Measurements from ENCODE around the gene CTBP1.

CTBP1 gene

GRCh38 chr4:1171311-1172227, 77.4 kb downstream of the CTBP1 start:
- no peak for DNase-seq

GRCh38 chr4:1170976-1171310, 78.0 kb downstream of the CTBP1 start:
- no peak for DNase-seq

- no peak for DNase-seq
Observed at GRCh38 chr4:1170156-1170975, 78.6 kb downstream of the CTBP1 start.

- no peak for DNase-seq
Observed at GRCh38 chr4:1169691-1170096, 79.2 kb downstream of the CTBP1 start.

GRCh38 chr4:1169171-1169671, 79.7 kb downstream of the CTBP1 start:
- DNase-seq = no peak

- no peak for DNase-seq
Observed at GRCh38 chr4:1168191-1169101, 80.5 kb downstream of the CTBP1 start.

GRCh38 chr4:1167244-1167949, 81.5 kb downstream of the CTBP1 start:
- DNase-seq = peak; percentile 69

- DNase-seq = no peak
Observed at GRCh38 chr4:1166509-1167243, 82.3 kb downstream of the CTBP1 start.

- no peak for DNase-seq
Observed at GRCh38 chr4:1164956-1165545, 83.9 kb downstream of the CTBP1 start.

GRCh38 chr4:1164444-1164843, 84.5 kb downstream of the CTBP1 start:
- no peak for DNase-seq

- DNase-seq = no peak
Observed at GRCh38 chr4:1164040-1164439, 84.9 kb downstream of the CTBP1 start.
